ENCODE results near the gene COL20A1.

Gene COL20A1

GRCh38 chr20:63349516-63349895 lies 56.5 kb downstream of the COL20A1 start:
- peaks cover 3% of the 10 kb centered on the region for H3K27me3 Mint-ChIP-seq
- no peaks in the 10 kb centered on the region for H3K36me3 Mint-ChIP-seq
- no peaks in the 10 kb centered on the region for H3K4me1 Mint-ChIP-seq
- H3K4me3 Mint-ChIP-seq: no peak overlapping the region
- CTCF ChIA-PET: no interaction called here
- no peak for DNase-seq
- no peak overlapping the region for H3K27ac Mint-ChIP-seq
- peaks cover 13% of the 10 kb centered on the region for H3K9me3 Mint-ChIP-seq

- CTCF ChIA-PET: no interaction called here
Measured at GRCh38 chr20:63350196-63350595, 57.2 kb downstream of the COL20A1 start.

GRCh38 chr20:63350597-63351325 lies 57.8 kb downstream of the COL20A1 start:
- Mint-ChIP-seq H3K36me3 (no peaks in the 10 kb centered on the region), H3K4me1 (no peaks in the 10 kb centered on the region), H3K27me3 (peaks cover 3% of the 10 kb centered on the region), H3K9me3 (peaks cover 13% of the 10 kb centered on the region), H3K4me3 (no peak overlapping the region), H3K27ac (no peak overlapping the region)
- no peak for DNase-seq
- CTCF ChIA-PET: no interaction called here

More at GRCh38 chr20:63350196-63350595, 57.2 kb downstream of the COL20A1 start:
- Mint-ChIP-seq H3K36me3 (no peaks in the 10 kb centered on the region), H3K27me3 (peaks cover 3% of the 10 kb centered on the region), H3K4me3 (no peak overlapping the region), H3K9me3 (peaks cover 13% of the 10 kb centered on the region), H3K27ac (no peak overlapping the region), H3K4me1 (no peaks in the 10 kb centered on the region)
- no peak for DNase-seq

GRCh38 chr20:63351326-63351700 lies 58.3 kb downstream of the COL20A1 start:
- Mint-ChIP-seq H3K36me3 (no peaks in the 10 kb centered on the region), H3K27ac (no peak overlapping the region), H3K4me3 (no peak overlapping the region), H3K4me1 (no peaks in the 10 kb centered on the region), H3K27me3 (peaks cover 3% of the 10 kb centered on the region), H3K9me3 (peaks cover 13% of the 10 kb centered on the region)
- CTCF ChIA-PET: no interaction called here
- DNase-seq: no peak

- H3K4me1 Mint-ChIP-seq: no peaks in the 10 kb centered on the region
- no peak overlapping the region for H3K4me3 Mint-ChIP-seq
- no peaks in the 10 kb centered on the region for H3K36me3 Mint-ChIP-seq
- CTCF ChIA-PET: no interaction called here
- H3K27ac Mint-ChIP-seq: no peak overlapping the region
- H3K9me3 Mint-ChIP-seq: peaks cover 13% of the 10 kb centered on the region
- no peak for DNase-seq
- H3K27me3 Mint-ChIP-seq: peaks cover 3% of the 10 kb centered on the region
Measured at GRCh38 chr20:63351811-63352591, 59.0 kb downstream of the COL20A1 start.

- H3K4me3 Mint-ChIP-seq: no peak overlapping the region
- H3K36me3 Mint-ChIP-seq: no peaks in the 10 kb centered on the region
- H3K9me3 Mint-ChIP-seq: peaks cover 13% of the 10 kb centered on the region
- peaks cover 3% of the 10 kb centered on the region for H3K27me3 Mint-ChIP-seq
- DNase-seq: no peak
- H3K27ac Mint-ChIP-seq: no peak overlapping the region
- H3K4me1 Mint-ChIP-seq: no peaks in the 10 kb centered on the region
- CTCF ChIA-PET: no interaction called here
Measured at GRCh38 chr20:63352811-63353221, 59.8 kb downstream of the COL20A1 start.

GRCh38 chr20:63354636-63355350 lies 61.8 kb downstream of the COL20A1 start:
- H3K36me3 Mint-ChIP-seq: no peaks in the 10 kb centered on the region
- CTCF ChIA-PET: no interaction called here
- peaks cover 16% of the 10 kb centered on the region for H3K27me3 Mint-ChIP-seq
- no peak for DNase-seq
- no peaks in the 10 kb centered on the region for H3K4me1 Mint-ChIP-seq
- no peak overlapping the region for H3K4me3 Mint-ChIP-seq
- peaks cover 13% of the 10 kb centered on the region for H3K9me3 Mint-ChIP-seq
- no peak overlapping the region for H3K27ac Mint-ChIP-seq

- Mint-ChIP-seq H3K4me3 (no peak overlapping the region), H3K36me3 (no peaks in the 10 kb centered on the region), H3K27me3 (peaks cover 23% of the 10 kb centered on the region), H3K4me1 (no peaks in the 10 kb centered on the region), H3K9me3 (peaks cover 6% of the 10 kb centered on the region), H3K27ac (no peak overlapping the region)
- no peak for DNase-seq
- CTCF ChIA-PET: interaction anchor here (1.2 kb wide), 1 partner anchor 133 kb away, joined by 3 read pairs; no protein-coding TSS in a partner anchor
Measured at GRCh38 chr20:63355781-63356295, 62.9 kb downstream of the COL20A1 start.

GRCh38 chr20:63356511-63356910 lies 63.5 kb downstream of the COL20A1 start:
- CTCF ChIA-PET: interaction anchor here (0.7 to 1.2 kb wide), 2 partner anchors 25 to 134 kb away, joined by 3 read pairs; no protein-coding TSS in a partner anchor
- no peak overlapping the region for H3K27ac Mint-ChIP-seq
- peaks cover 3% of the 10 kb centered on the region for H3K9me3 Mint-ChIP-seq
- peaks cover 26% of the 10 kb centered on the region for H3K27me3 Mint-ChIP-seq
- DNase-seq: no peak
- no peaks in the 10 kb centered on the region for H3K4me1 Mint-ChIP-seq
- H3K36me3 Mint-ChIP-seq: no peaks in the 10 kb centered on the region
- no peak overlapping the region for H3K4me3 Mint-ChIP-seq

GRCh38 chr20:63356931-63357879 lies 64.2 kb downstream of the COL20A1 start:
- Mint-ChIP-seq H3K4me3 (no peak overlapping the region), H3K27ac (no peak overlapping the region), H3K9me3 (peaks cover 3% of the 10 kb centered on the region), H3K4me1 (no peaks in the 10 kb centered on the region), H3K27me3 (peaks cover 33% of the 10 kb centered on the region), H3K36me3 (no peaks in the 10 kb centered on the region)
- CTCF ChIA-PET: interaction anchor here (0.7 to 1.2 kb wide), 2 partner anchors 24 to 134 kb away, joined by 3 read pairs; no protein-coding TSS in a partner anchor
- no peak for DNase-seq

- Mint-ChIP-seq H3K9me3 (no peaks in the 10 kb centered on the region), H3K27me3 (peaks cover 43% of the 10 kb centered on the region), H3K36me3 (peaks cover 2% of the 10 kb centered on the region), H3K27ac (no peak overlapping the region), H3K4me3 (no peak overlapping the region), H3K4me1 (no peaks in the 10 kb centered on the region)
- CTCF ChIA-PET: no interaction called here
- no peak for DNase-seq
Measured at GRCh38 chr20:63357921-63358905, 65.2 kb downstream of the COL20A1 start.

- Mint-ChIP-seq H3K4me3 (no peak overlapping the region), H3K9me3 (no peaks in the 10 kb centered on the region), H3K27ac (no peak overlapping the region), H3K4me1 (no peaks in the 10 kb centered on the region), H3K27me3 (peaks cover 53% of the 10 kb centered on the region), H3K36me3 (peaks cover 2% of the 10 kb centered on the region)
- DNase-seq: no peak
- CTCF ChIA-PET: no interaction called here
Measured at GRCh38 chr20:63359164-63359934, 66.4 kb downstream of the COL20A1 start.
